Lower lobe of right lung (tissue), 2 donors: Measurements from ENCODE around the gene ENOX1. TPM values are rescaled to one million over a fixed set of nuclear protein-coding genes. Genes with fewer than 3 reads are reported as not detected.

ENCODE experiments used
- ATAC-seq, 2 donors: fragments of 200-7000 bp; cut with Tn5 transposase; one replicate each; pipeline ENCODE4 v1.9.1; 2020 to 2022; ENCODE audit warnings: mild to moderate bottlenecking in 2 of 2, moderate library complexity in 2 of 2
- DNase-seq: peaks from one replicate; pipeline ENCODE4 v3.0.0-alpha.2; 2020
- H3K27ac ChIP-seq: fragments of 200-600 bp; one replicate; pipeline ENCODE4 v1.8.0; 2022
- H3K27me3 ChIP-seq: fragments of 200-600 bp; one replicate; pipeline ENCODE4 v1.8.0; 2022; ENCODE audit warnings: low read depth
- H3K36me3 ChIP-seq: fragments of 200-600 bp; one replicate; pipeline ENCODE4 v1.8.0; 2022; ENCODE audit warnings: mild to moderate bottlenecking
- H3K4me1 ChIP-seq: fragments of 200-600 bp; one replicate; pipeline ENCODE4 v1.8.0; 2022
- H3K4me3 ChIP-seq: fragments of 200-600 bp; one replicate; pipeline ENCODE4 v1.8.0; 2022; ENCODE audit warnings: mild to moderate bottlenecking
- H3K9me3 ChIP-seq: fragments of 200-600 bp; one replicate; pipeline ENCODE4 v1.8.0; 2022
- CTCF ChIP-seq: fragments of 200-600 bp; IDR thresholded peaks from one replicate; pipeline ENCODE4 v1.8.0; 2022; ENCODE audit warnings: antibody characterized with exemption, mild to moderate bottlenecking
- intact Hi-C: fragments of 100-400 bp; cut with DNase I; formaldehyde crosslinking; loops from one replicate; pipeline ENCODE4 v1.11.0; 2022
- total RNA-seq: library from RNA; stranded (reverse); fragmentation: NEBNext Ultra II Directional; extraction: Animal tissue kit (Norgen Biotek cat#: 25700); gene quantifications from one replicate; pipeline ENCODE4 v1.2.1, GENCODE V29; 2021
- donor health status: DM: no; HTN: yes; CAD: no; lungs with severe emphysema.

The ENOX1 gene
- total RNA-seq, 1 donor from 2014 or later = 2.0 TPM

- H3K9me3 ChIP-seq = no peaks in the 10 kb centered on the region
- H3K36me3 ChIP-seq = no peaks in the 10 kb centered on the region
- intact Hi-C loops = no loop called here
- ATAC-seq (no peak), DNase-seq (no peak)
- no peak overlapping the region for H3K4me3 ChIP-seq
- H3K4me1 ChIP-seq = peaks cover 20% of the 10 kb centered on the region
- TF ChIP-seq CTCF = no peak
- no peak overlapping the region for H3K27ac ChIP-seq
- H3K27me3 ChIP-seq = no peaks in the 10 kb centered on the region
Observed at GRCh38 chr13:43363156-43363953, 423.4 kb downstream of the ENOX1 start.

GRCh38 chr13:43362556-43362955, 424.2 kb downstream of the ENOX1 start:
- no peaks in the 10 kb centered on the region for H3K36me3 ChIP-seq
- ATAC-seq (no peak), DNase-seq (no peak)
- no peaks in the 10 kb centered on the region for H3K27me3 ChIP-seq
- H3K4me1 ChIP-seq = peaks cover 17% of the 10 kb centered on the region
- H3K4me3 ChIP-seq = no peak overlapping the region
- intact Hi-C loops = no loop called here
- H3K9me3 ChIP-seq = no peaks in the 10 kb centered on the region
- TF ChIP-seq CTCF = no peak
- H3K27ac ChIP-seq = no peak overlapping the region

GRCh38 chr13:43360892-43361610, 425.7 kb downstream of the ENOX1 start:
- no peak for ATAC-seq
- TF ChIP-seq CTCF = no peak
- H3K4me1 ChIP-seq = peaks cover 23% of the 10 kb centered on the region
- no peak overlapping the region for H3K4me3 ChIP-seq
- DNase-seq = no peak
- no peaks in the 10 kb centered on the region for H3K27me3 ChIP-seq
- no peaks in the 10 kb centered on the region for H3K36me3 ChIP-seq
- H3K9me3 ChIP-seq = no peaks in the 10 kb centered on the region
- intact Hi-C loops = no loop called here
- no peak overlapping the region for H3K27ac ChIP-seq

DNA sequence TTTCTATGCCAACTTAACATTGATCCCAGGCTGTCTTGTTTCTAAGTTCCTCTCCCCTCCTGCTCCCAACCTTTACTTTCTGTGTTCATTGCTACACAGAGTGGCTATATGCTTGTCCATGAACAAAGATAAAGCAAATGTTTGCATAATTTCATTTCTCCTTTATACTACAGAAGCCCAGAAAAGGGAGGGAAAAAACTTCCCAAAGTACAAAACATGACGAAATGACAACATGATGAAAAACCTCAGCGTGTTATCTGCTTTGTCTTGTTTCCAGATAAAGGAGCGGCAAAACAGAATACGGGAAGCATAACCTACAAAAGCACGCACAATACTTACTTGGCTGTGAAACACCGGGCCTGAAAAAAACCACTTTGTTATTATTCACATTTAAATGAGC, 426.6 kb downstream of the ENOX1 start:
- intact Hi-C loops = no loop called here
- Histone ChIP-seq H3K4me1 (peaks cover 23% of the 10 kb centered on the region), H3K4me3 (no peak overlapping the region), H3K36me3 (no peaks in the 10 kb centered on the region), H3K9me3 (no peaks in the 10 kb centered on the region), H3K27ac (no peak overlapping the region), H3K27me3 (no peaks in the 10 kb centered on the region)
- ATAC-seq = no peak
- DNase-seq = no peak
- no peak for TF ChIP-seq CTCF

DNA sequence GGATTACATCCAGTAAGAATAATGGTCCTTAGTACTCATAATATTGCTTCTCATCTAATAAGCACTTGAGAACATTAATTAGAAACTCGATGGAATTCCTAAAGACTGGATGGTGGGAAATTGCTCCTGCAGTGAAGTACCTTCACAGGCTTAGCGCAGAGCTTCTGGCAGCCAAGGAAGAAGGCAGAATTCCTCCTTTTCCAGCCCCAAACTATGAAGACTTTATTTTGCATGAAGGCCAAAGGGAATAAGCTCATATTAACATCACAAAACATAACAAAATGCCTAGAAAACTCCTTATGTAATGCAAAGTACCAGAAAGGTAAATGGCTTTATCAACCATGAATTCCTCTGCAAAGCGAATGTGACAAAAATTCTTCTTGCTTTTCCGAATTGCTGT, 427.2 kb downstream of the ENOX1 start:
- intact Hi-C loops = no loop called here
- Histone ChIP-seq H3K4me1 (peaks cover 17% of the 10 kb centered on the region), H3K4me3 (no peak overlapping the region), H3K27me3 (no peaks in the 10 kb centered on the region), H3K9me3 (no peaks in the 10 kb centered on the region), H3K36me3 (no peaks in the 10 kb centered on the region), H3K27ac (no peak overlapping the region)
- DNase-seq (no peak), ATAC-seq (no peak)
- no peak for TF ChIP-seq CTCF
